Measurements from ENCODE around the gene FAM200A.
"Not testable (repeated sequence)": the region's sequence is repeated elsewhere in the genome, so short reads cannot be mapped to it uniquely, and the experiment has no call there.

Gene FAM200A

GRCh38 chr7:99560834-99561736 is 9.2 kb upstream of the FAM200A start:
- no peaks in the 10 kb centered on the region for H3K27me3 ChIP-seq (ENCODE audit: control insufficient read depth in 5 of 5, insufficient read depth in 4 of 5, low read length in 5 of 5)
- H3K27ac ChIP-seq (ENCODE audit: low read depth, low read length), result peak overlapping the region; percentile 69
- peaks cover 2 to 36% (median 27%) of the 10 kb centered on the region in 5 donors for H3K4me1 ChIP-seq (ENCODE audit: control insufficient read depth in 5 of 5, insufficient read depth in 5 of 5, low read length in 5 of 5)
- peaks cover 30 to 57% (median 52%) of the 10 kb centered on the region in 5 donors for H3K36me3 ChIP-seq (ENCODE audit: control insufficient read depth in 5 of 5, insufficient read depth in 5 of 5, low read length in 5 of 5)
- H3K4me3 ChIP-seq (ENCODE audit: low read depth in 1 of 5, low read length in 5 of 5), result no peak overlapping the region
- peak overlapping the region in 4 of 5 donors; percentile 1 to 21 (median 10) for H3K9ac ChIP-seq (ENCODE audit: low read length in 5 of 5)
- H3K9me3 ChIP-seq (ENCODE audit: control insufficient read depth in 5 of 5, low read length in 5 of 5), result no peaks in the 10 kb centered on the region

GRCh38 chr7:99559175-99559915 is 7.4 kb upstream of the FAM200A start:
- Histone ChIP-seq H3K9ac (ENCODE audit: low read length in 5 of 5) (peak overlapping the region; percentile 94 to 100 (median 99)), H3K27ac (ENCODE audit: low read depth, low read length) (peak overlapping the region; percentile 97), H3K4me1 (ENCODE audit: control insufficient read depth in 5 of 5, insufficient read depth in 5 of 5, low read length in 5 of 5) (peaks cover 2 to 36% (median 27%) of the 10 kb centered on the region in 5 donors), H3K27me3 (ENCODE audit: control insufficient read depth in 5 of 5, insufficient read depth in 4 of 5, low read length in 5 of 5) (no peaks in the 10 kb centered on the region), H3K9me3 (ENCODE audit: control insufficient read depth in 5 of 5, low read length in 5 of 5) (no peaks in the 10 kb centered on the region), H3K36me3 (ENCODE audit: control insufficient read depth in 5 of 5, insufficient read depth in 5 of 5, low read length in 5 of 5) (peaks cover 20 to 47% (median 40%) of the 10 kb centered on the region in 5 donors), H3K4me3 (ENCODE audit: low read depth in 1 of 5, low read length in 5 of 5) (peak overlapping the region; percentile 75 to 95 (median 90))

GRCh38 chr7:99558306-99559174 is 6.6 kb upstream of the FAM200A start, which contains the start of gene ZNF655:
Gene ZNF655 (plus strand): TSS chr7:99558642. CDS start chr7:99560560, 1,918 bp downstream.
- Histone ChIP-seq H3K9ac (ENCODE audit: low read length in 5 of 5) (peak within 1 kb of the TSS; percentile 94 to 100 (median 99)), H3K27me3 (ENCODE audit: control insufficient read depth in 5 of 5, insufficient read depth in 4 of 5, low read length in 5 of 5) (no peaks in the 10 kb centered on the region), H3K9me3 (ENCODE audit: control insufficient read depth in 5 of 5, low read length in 5 of 5) (no peaks in the 10 kb centered on the region), H3K4me3 (ENCODE audit: low read depth in 1 of 5, low read length in 5 of 5) (peak within 1 kb of the TSS; percentile 88 to 95 (median 90)), H3K27ac (ENCODE audit: low read depth, low read length) (peak within 1 kb of the TSS; percentile 97), H3K4me1 (ENCODE audit: control insufficient read depth in 5 of 5, insufficient read depth in 5 of 5, low read length in 5 of 5) (peaks cover 2 to 36% (median 27%) of the 10 kb centered on the region in 5 donors), H3K36me3 (ENCODE audit: control insufficient read depth in 5 of 5, insufficient read depth in 5 of 5, low read length in 5 of 5) (peaks cover 17 to 44% (median 32%) of the 10 kb centered on the region in 5 donors)

DNA sequence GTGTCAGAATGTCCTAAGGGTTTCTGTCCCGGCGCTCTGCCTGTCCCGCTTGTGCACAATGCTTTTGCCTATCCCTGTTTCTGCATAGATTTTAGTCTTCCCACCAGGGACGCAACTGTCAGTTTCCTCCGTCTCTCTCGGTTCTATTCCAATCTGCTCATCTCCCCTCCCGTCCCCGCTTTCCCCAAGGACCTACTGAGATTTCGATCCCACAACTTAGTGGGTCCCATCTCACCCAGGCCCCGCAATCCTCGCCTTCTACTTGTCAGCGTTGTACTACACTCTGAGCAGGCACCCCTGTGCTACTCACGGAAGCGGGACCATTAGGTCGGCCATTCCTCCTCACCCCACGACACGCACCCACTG is 6.0 kb upstream of the FAM200A start:
- H3K4me1 ChIP-seq (ENCODE audit: control insufficient read depth in 5 of 5, insufficient read depth in 5 of 5, low read length in 5 of 5), result peaks cover 2 to 36% (median 27%) of the 10 kb centered on the region in 5 donors
- peak overlapping the region; percentile 97 for H3K27ac ChIP-seq (ENCODE audit: low read depth, low read length)
- H3K9ac ChIP-seq (ENCODE audit: low read length in 5 of 5), result peak overlapping the region; percentile 94 to 100 (median 99)
- H3K27me3 ChIP-seq (ENCODE audit: control insufficient read depth in 5 of 5, insufficient read depth in 4 of 5, low read length in 5 of 5), result no peaks in the 10 kb centered on the region
- H3K36me3 ChIP-seq (ENCODE audit: control insufficient read depth in 5 of 5, insufficient read depth in 5 of 5, low read length in 5 of 5), result peaks cover 17 to 40% (median 29%) of the 10 kb centered on the region in 5 donors
- no peaks in the 10 kb centered on the region for H3K9me3 ChIP-seq (ENCODE audit: control insufficient read depth in 5 of 5, low read length in 5 of 5)
- peak overlapping the region; percentile 88 to 95 (median 90) for H3K4me3 ChIP-seq (ENCODE audit: low read depth in 1 of 5, low read length in 5 of 5)

DNA sequence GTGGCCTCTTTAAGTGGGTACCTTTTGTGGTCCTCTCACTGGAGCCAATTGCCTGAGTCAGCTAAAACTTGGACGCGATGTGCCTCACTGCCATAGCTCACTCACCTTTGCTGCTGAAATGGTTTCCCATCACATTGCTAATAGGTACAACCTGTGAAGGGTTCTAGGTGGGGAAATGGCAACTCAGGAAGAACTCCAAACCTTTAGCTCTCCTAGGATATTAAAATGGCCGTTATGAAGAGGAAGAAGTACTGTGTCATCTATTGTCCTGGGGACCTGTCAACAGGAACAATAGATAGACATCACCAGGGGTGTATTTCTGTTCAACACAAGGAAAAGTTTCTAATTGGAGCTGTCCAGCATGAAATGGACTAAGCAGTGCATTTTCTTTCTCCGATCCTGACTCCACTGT is 5.3 kb upstream of the FAM200A start:
- Histone ChIP-seq H3K9me3 (ENCODE audit: control insufficient read depth in 5 of 5, low read length in 5 of 5) (no peaks in the 10 kb centered on the region), H3K4me1 (ENCODE audit: control insufficient read depth in 5 of 5, insufficient read depth in 5 of 5, low read length in 5 of 5) (peaks cover 2 to 42% (median 32%) of the 10 kb centered on the region in 5 donors), H3K4me3 (ENCODE audit: low read depth in 1 of 5, low read length in 5 of 5) (peak overlapping the region; percentile 88 to 95 (median 90)), H3K9ac (ENCODE audit: low read length in 5 of 5) (peak overlapping the region; percentile 94 to 100 (median 99)), H3K27me3 (ENCODE audit: control insufficient read depth in 5 of 5, insufficient read depth in 4 of 5, low read length in 5 of 5) (no peaks in the 10 kb centered on the region), H3K27ac (ENCODE audit: low read depth, low read length) (peak overlapping the region; percentile 97), H3K36me3 (ENCODE audit: control insufficient read depth in 5 of 5, insufficient read depth in 5 of 5, low read length in 5 of 5) (peaks cover 12 to 33% (median 21%) of the 10 kb centered on the region in 5 donors)

DNA sequence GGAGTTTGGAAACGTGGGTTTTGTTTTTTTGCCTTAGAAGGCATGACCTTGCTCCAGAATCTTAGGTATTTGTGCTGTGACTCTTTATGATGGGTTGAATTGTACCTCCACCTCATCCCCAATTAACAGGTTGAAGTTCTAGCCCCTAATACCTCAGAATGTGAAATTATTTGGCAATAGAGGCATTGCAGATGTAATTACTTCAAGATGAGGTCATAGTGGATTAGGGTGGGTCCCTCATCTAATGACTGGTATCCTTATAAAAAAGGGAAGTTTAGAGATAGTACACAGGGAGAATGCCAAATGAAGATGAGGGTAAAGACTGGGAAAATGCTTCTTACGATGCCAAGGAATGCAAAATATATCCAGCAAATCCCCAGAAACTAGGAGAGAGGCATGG is 3.0 kb upstream of the FAM200A start:
- no peak overlapping the region for H3K9ac ChIP-seq (ENCODE audit: low read length in 5 of 5)
- H3K27ac ChIP-seq (ENCODE audit: low read depth, low read length), result no peak overlapping the region
- no peaks in the 10 kb centered on the region for H3K27me3 ChIP-seq (ENCODE audit: control insufficient read depth in 5 of 5, insufficient read depth in 4 of 5, low read length in 5 of 5)
- H3K4me1 ChIP-seq (ENCODE audit: control insufficient read depth in 5 of 5, insufficient read depth in 5 of 5, low read length in 5 of 5), result peaks cover 2 to 47% (median 35%) of the 10 kb centered on the region in 5 donors
- H3K4me3 ChIP-seq (ENCODE audit: low read depth in 1 of 5, low read length in 5 of 5), result no peak overlapping the region
- H3K9me3 ChIP-seq (ENCODE audit: control insufficient read depth in 5 of 5, low read length in 5 of 5), result no peaks in the 10 kb centered on the region
- peaks cover 0 to 14% (median 5%) of the 10 kb centered on the region in 5 donors for H3K36me3 ChIP-seq (ENCODE audit: control insufficient read depth in 5 of 5, insufficient read depth in 5 of 5, low read length in 5 of 5)

- Histone ChIP-seq H3K9ac (ENCODE audit: low read length in 5 of 5) (no peak overlapping the region), H3K4me3 (ENCODE audit: low read depth in 1 of 5, low read length in 5 of 5) (no peak overlapping the region), H3K9me3 (ENCODE audit: control insufficient read depth in 5 of 5, low read length in 5 of 5) (peaks cover 0 to 4% (median 0%) of the 10 kb centered on the region in 5 donors), H3K27ac (ENCODE audit: low read depth, low read length) (no peak overlapping the region), H3K27me3 (ENCODE audit: control insufficient read depth in 5 of 5, insufficient read depth in 4 of 5, low read length in 5 of 5) (no peaks in the 10 kb centered on the region), H3K4me1 (ENCODE audit: control insufficient read depth in 5 of 5, insufficient read depth in 5 of 5, low read length in 5 of 5) (peaks cover 2 to 34% (median 25%) of the 10 kb centered on the region in 5 donors), H3K36me3 (ENCODE audit: control insufficient read depth in 5 of 5, insufficient read depth in 5 of 5, low read length in 5 of 5) (peaks cover 4 to 18% (median 8%) of the 10 kb centered on the region in 5 donors)
These were observed 1.1 kb upstream of the FAM200A start for GRCh38 chr7:99553039-99553438.

DNA sequence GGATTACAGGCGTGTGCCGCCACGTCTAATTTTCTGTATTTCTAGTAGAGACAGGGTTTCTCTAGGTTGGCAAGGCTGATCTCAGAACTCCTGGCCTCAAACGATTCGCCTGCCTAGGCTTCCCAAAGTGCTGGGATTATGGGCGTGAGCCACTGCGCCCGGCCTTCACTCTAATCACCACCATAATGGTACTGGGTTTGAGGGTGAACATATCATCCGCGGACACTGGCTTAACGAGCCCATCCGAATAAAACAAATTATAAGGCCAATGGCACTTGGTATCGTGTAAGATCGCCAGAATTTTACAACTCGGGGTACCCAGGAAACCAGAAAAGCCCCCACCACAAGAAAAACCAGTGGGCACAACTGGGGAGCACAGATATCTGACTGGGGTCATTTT is 580 bp downstream of the FAM200A start:
- Histone ChIP-seq H3K36me3 (ENCODE audit: control insufficient read depth in 5 of 5, insufficient read depth in 5 of 5, low read length in 5 of 5) (peaks cover 10 to 29% (median 16%) of the 10 kb centered on the region in 5 donors), H3K4me1 (ENCODE audit: control insufficient read depth in 5 of 5, insufficient read depth in 5 of 5, low read length in 5 of 5) (peaks cover 0 to 22% (median 16%) of the 10 kb centered on the region in 5 donors), H3K27ac (ENCODE audit: low read depth, low read length) (peak overlapping the region; percentile 81)

GRCh38 chr7:99549545-99549944 is 2.4 kb downstream of the FAM200A start:
- H3K9me3 ChIP-seq (ENCODE audit: control insufficient read depth in 5 of 5, low read length in 5 of 5); H3K27me3 ChIP-seq (ENCODE audit: control insufficient read depth in 5 of 5, insufficient read depth in 4 of 5, low read length in 5 of 5); H3K9ac ChIP-seq (ENCODE audit: low read length in 5 of 5); H3K4me3 ChIP-seq (ENCODE audit: low read depth in 1 of 5, low read length in 5 of 5); H3K27ac ChIP-seq (ENCODE audit: low read depth, low read length): not testable (repeated sequence)
- Histone ChIP-seq H3K36me3 (ENCODE audit: control insufficient read depth in 5 of 5, insufficient read depth in 5 of 5, low read length in 5 of 5) (peaks cover 10 to 21% (median 16%) of the 10 kb centered on the region in 5 donors), H3K4me1 (ENCODE audit: control insufficient read depth in 5 of 5, insufficient read depth in 5 of 5, low read length in 5 of 5) (peaks cover 0 to 22% (median 16%) of the 10 kb centered on the region in 5 donors)

More for the DNA sequence above, 580 bp downstream of the FAM200A start:
- Histone ChIP-seq H3K9me3 (ENCODE audit: control insufficient read depth in 5 of 5, low read length in 5 of 5) (peaks cover 0 to 8% (median 2%) of the 10 kb centered on the region in 5 donors), H3K4me3 (ENCODE audit: low read depth in 1 of 5, low read length in 5 of 5) (peak overlapping the region; percentile 86 to 100 (median 93)), H3K27me3 (ENCODE audit: control insufficient read depth in 5 of 5, insufficient read depth in 4 of 5, low read length in 5 of 5) (no peaks in the 10 kb centered on the region), H3K9ac (ENCODE audit: low read length in 5 of 5) (peak overlapping the region; percentile 84 to 99 (median 94))
